ENCODE results near the gene CD1D. TPM values are rescaled to one million over a fixed set of nuclear protein-coding genes. Genes with fewer than 3 reads are reported as not detected.
A peak's percentile ranks its signal among the peaks of the same experiment; 100 is the strongest.

The CD1D gene
- total RNA-seq, 1 donor from 2014 or later: 0.25 TPM

DNA sequence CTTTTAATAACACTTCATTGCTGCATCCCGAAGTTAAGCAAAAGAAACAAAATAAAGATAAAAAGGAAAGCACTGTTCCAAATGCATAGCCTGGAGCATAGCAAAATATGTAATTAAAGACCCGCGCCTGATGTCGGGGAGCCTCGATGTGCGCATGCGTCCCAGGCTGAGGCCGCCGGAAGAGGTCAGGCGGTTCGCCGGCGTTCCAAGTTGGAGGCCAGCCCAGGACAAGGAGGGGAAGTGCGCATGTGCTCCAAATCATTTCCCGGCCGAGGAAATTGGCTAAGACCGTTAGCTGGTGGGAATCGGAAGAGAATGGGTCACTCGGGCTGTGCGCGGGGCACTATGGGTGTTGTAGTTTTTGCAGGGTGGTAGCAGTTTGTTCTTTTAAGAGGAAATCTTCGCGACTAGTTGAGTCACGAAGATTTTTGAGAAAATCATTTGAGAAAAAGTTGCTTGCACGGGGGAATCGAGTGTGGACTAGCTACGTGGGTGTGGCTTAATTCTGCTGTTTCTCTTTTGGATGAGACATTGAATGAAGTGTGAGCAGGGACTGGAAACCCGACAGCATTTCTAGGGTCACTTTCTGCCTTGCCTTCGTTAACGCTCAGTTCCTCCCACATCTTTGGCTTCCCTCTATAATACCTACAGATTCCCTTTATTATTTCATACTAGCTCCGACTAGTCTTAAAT, 31.0 kb upstream of the CD1D start:
- H3K36me3 Mint-ChIP-seq (ENCODE audit: unreplicated experiment): peaks cover 10% of the 10 kb centered on the region
- TF ChIP-seq, protein P1, sequence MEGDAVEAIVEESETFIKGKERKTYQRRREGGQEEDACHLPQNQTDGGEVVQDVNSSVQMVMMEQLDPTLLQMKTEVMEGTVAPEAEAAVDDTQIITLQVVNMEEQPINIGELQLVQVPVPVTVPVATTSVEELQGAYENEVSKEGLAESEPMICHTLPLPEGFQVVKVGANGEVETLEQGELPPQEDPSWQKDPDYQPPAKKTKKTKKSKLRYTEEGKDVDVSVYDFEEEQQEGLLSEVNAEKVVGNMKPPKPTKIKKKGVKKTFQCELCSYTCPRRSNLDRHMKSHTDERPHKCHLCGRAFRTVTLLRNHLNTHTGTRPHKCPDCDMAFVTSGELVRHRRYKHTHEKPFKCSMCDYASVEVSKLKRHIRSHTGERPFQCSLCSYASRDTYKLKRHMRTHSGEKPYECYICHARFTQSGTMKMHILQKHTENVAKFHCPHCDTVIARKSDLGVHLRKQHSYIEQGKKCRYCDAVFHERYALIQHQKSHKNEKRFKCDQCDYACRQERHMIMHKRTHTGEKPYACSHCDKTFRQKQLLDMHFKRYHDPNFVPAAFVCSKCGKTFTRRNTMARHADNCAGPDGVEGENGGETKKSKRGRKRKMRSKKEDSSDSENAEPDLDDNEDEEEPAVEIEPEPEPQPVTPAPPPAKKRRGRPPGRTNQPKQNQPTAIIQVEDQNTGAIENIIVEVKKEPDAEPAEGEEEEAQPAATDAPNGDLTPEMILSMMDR (IDR thresholded peaks at IDR 0.05; ENCODE audit: partially characterized antibody, unreplicated experiment): no peak
- H3K4me1 Mint-ChIP-seq (ENCODE audit: low read depth, unreplicated experiment): peaks cover 4% of the 10 kb centered on the region
- H3K27me3 Mint-ChIP-seq (ENCODE audit: unreplicated experiment): peaks cover 11% of the 10 kb centered on the region
- no peaks in the 10 kb centered on the region for H3K9me3 Mint-ChIP-seq (ENCODE audit: unreplicated experiment)
- DNase-seq: peak; percentile 91
- H3K4me3 Mint-ChIP-seq (ENCODE audit: unreplicated experiment): peak overlapping the region; percentile 77
- H3K27ac Mint-ChIP-seq (ENCODE audit: unreplicated experiment): no peak overlapping the region

DNA sequence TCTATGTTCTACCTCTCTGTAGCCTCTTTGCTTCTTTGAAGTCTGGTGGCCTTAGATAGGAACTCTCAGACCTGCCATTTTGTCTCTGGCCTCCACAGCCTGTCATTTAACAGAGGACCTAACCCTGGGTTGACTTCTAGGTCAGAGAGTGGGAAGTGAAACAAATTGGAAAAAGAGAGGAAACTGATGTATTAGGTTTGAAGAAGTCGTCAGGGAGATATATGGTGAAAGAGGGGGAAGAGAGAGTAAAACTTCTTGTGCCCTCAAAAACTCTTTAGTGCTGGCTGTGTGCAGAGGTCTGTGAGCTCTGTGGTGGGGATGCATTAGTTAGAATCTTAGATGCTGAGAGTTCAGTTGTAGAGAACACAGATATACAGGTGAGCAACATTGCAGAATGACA, 30.2 kb upstream of the CD1D start:
- Mint-ChIP-seq H3K4me3 (ENCODE audit: unreplicated experiment) (no peak overlapping the region), H3K27me3 (ENCODE audit: unreplicated experiment) (peaks cover 11% of the 10 kb centered on the region), H3K36me3 (ENCODE audit: unreplicated experiment) (peaks cover 10% of the 10 kb centered on the region), H3K9me3 (ENCODE audit: unreplicated experiment) (no peaks in the 10 kb centered on the region), H3K27ac (ENCODE audit: unreplicated experiment) (no peak overlapping the region), H3K4me1 (ENCODE audit: low read depth, unreplicated experiment) (peaks cover 4% of the 10 kb centered on the region)
- no peak for DNase-seq
- TF ChIP-seq, protein P1 (IDR thresholded peaks at IDR 0.05; ENCODE audit: partially characterized antibody, unreplicated experiment): no peak

DNA sequence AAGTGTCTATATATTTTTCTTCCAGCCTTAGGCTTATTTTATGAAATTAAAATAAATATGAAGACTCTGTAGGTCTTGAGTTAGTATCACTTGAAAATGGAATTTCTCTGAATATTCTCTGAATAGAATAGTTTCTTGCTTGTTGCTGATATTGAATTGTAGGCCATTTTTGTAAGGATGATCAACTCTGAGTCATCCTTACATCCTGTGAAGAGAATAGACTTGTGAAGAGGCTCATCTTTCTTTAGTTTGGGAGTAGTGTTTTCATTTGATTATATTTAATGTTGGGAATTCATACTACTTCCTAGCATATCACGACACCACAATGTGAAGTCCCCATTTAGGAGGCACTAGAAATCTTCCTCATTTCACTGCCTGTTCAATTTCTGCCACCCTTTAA, 27.5 kb upstream of the CD1D start:
- no peak overlapping the region for H3K4me3 Mint-ChIP-seq (ENCODE audit: unreplicated experiment)

DNA sequence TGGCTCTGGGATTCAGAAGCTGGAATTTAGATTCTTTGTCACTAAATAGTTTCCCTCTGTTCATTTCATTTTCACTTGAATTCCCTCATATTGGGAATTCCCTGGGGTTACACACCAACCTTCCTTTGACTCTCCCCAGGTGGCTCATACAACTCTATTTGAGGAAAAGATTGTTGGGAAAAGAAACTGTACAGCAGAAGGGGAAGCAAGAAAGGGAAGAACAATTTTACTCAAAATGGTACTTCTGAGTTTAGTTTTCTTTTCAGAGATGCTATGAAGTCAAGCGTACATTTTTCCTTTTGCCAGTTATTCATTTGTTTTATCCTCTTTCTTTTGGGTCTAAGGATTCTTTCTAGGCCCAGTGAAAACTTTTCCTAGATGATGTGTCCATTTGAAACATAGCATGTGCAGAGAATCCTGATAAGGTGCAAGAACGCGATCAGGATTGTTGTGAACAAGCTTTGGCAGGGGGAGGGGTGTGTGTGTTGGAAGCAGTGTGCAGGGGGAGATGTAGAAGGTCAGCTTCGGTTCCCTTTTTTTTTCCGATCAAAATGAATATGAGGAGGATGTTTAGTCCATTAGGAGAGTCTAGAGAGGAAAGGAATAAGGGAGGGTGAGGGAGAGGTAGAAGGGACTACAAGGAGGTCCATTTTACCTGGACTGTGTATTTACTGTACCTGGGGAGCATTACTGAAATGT, 26.8 kb upstream of the CD1D start:
- H3K9me3 Mint-ChIP-seq (ENCODE audit: unreplicated experiment): no peaks in the 10 kb centered on the region
- peaks cover 9% of the 10 kb centered on the region for H3K27me3 Mint-ChIP-seq (ENCODE audit: unreplicated experiment)
- no peak overlapping the region for H3K4me3 Mint-ChIP-seq (ENCODE audit: unreplicated experiment)
- H3K36me3 Mint-ChIP-seq (ENCODE audit: unreplicated experiment): peaks cover 1% of the 10 kb centered on the region
- no peak for DNase-seq
- no peak overlapping the region for H3K27ac Mint-ChIP-seq (ENCODE audit: unreplicated experiment)
- H3K4me1 Mint-ChIP-seq (ENCODE audit: low read depth, unreplicated experiment): peaks cover 1% of the 10 kb centered on the region
- TF ChIP-seq, protein P1 (IDR thresholded peaks at IDR 0.05; ENCODE audit: partially characterized antibody, unreplicated experiment): no peak

More for the DNA sequence above, 27.5 kb upstream of the CD1D start:
- H3K27me3 Mint-ChIP-seq (ENCODE audit: unreplicated experiment): peaks cover 9% of the 10 kb centered on the region
- no peaks in the 10 kb centered on the region for H3K9me3 Mint-ChIP-seq (ENCODE audit: unreplicated experiment)
- peaks cover 5% of the 10 kb centered on the region for H3K36me3 Mint-ChIP-seq (ENCODE audit: unreplicated experiment)
- TF ChIP-seq, protein P1 (IDR thresholded peaks at IDR 0.05; ENCODE audit: partially characterized antibody, unreplicated experiment): no peak
- H3K4me1 Mint-ChIP-seq (ENCODE audit: low read depth, unreplicated experiment): peaks cover 4% of the 10 kb centered on the region
- H3K27ac Mint-ChIP-seq (ENCODE audit: unreplicated experiment): no peak overlapping the region
- DNase-seq: no peak

DNA sequence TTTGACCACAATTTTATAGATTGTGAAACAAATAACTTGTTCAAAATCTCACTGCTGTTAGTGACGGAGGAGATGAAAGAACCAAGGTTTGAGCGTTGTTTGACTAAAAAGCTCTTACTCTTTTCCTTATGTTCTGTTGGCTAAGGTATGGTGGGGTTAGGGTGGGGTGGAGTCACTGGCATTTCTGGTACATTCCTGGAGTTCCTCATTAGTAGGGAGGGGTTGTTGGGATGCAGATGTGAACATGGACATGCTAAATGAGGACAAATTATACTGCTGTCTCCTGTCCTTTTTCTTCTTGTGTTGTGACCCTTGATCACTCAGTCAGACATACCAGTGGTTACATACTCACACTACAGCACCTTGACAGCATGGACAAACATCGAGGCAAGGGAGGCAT, 26.2 kb upstream of the CD1D start:
- no peak overlapping the region for H3K27ac Mint-ChIP-seq (ENCODE audit: unreplicated experiment)
- H3K4me1 Mint-ChIP-seq (ENCODE audit: low read depth, unreplicated experiment): no peaks in the 10 kb centered on the region
- H3K9me3 Mint-ChIP-seq (ENCODE audit: unreplicated experiment): no peaks in the 10 kb centered on the region
- H3K36me3 Mint-ChIP-seq (ENCODE audit: unreplicated experiment): no peaks in the 10 kb centered on the region
- no peak overlapping the region for H3K4me3 Mint-ChIP-seq (ENCODE audit: unreplicated experiment)
- H3K27me3 Mint-ChIP-seq (ENCODE audit: unreplicated experiment): peaks cover 9% of the 10 kb centered on the region
- DNase-seq: no peak
- TF ChIP-seq, protein P1 (IDR thresholded peaks at IDR 0.05; ENCODE audit: partially characterized antibody, unreplicated experiment): no peak
